Measurements from ENCODE around the gene NFXL1.

NFXL1 gene

DNA sequence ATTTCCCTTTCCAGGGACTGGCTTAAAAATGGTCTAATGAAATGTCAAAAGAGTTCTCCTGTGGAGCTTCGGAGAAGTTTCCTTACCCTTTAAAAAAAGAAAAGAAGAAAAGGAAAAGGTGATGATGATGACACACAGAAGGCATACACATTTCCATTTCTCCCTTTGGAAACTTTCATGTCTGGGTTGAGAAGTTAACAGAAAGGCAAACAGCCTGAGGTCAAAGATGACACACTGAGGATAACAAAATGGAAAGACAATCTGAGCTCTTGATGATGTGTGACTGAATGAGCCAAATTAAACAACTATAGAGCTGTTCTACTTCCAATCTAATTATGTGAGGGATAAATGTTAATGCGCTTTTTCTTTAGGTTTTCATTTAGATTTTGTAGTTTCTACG, 32.2 kb downstream of the NFXL1 start:
- no peak for DNase-seq

DNA sequence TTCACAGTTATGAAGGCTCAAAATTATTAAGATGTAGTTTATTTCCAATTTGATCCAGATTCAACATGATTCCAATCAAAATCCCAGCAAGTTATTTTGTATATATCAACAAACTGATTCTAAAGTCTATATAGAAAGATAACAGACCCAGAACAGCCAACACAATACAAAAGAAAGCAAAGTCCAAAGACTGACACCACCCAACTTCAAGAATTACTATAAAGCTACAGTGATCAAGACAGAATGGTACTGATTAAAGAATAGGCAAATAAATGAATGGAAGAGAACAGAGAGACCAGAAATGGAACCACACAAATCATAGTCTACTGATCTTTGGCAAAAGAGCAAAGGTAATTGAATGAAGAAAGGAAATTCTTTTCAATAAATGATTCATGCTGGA, 34.9 kb downstream of the NFXL1 start:
- DNase-seq: peak in 1 of 2 experiments; percentile 31

DNA sequence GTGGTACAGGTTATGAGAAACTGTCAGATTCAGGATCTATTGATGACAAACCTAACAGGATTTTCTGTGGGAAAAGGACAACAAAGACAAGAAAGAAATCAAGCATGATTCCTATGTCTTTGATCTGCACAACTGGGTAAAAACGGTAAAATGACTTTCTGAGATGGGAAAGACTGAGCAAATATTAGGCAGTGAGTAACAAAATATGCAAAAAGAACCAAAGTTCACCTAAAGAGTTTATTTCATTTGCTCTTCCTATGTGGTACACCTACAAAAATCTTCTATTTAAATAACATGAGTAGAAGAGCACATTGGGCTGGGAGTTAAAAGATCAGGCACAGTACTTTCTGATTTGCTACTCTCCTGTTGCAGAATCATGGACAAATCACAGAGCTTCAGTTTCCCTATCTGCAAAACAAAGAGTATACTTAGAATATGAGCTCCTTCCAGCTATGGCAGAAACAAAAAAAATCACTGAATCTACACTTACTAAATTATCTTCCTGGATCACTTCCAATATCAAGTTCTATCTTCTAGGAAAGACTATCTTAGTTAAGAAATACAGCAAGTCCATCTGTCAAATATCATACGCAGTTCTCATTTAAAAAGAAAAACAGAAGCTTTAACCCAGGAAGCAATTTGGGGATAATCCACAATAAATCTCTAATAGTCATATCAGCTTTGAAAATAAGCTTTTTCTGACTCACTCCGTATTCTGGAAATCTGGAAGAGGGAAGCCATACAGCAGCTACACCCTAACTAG, 37.4 kb downstream of the NFXL1 start:
- no peak for DNase-seq

GRCh38 chr4:47876310-47876709, 38.1 kb downstream of the NFXL1 start:
- DNase-seq: no peak

DNA sequence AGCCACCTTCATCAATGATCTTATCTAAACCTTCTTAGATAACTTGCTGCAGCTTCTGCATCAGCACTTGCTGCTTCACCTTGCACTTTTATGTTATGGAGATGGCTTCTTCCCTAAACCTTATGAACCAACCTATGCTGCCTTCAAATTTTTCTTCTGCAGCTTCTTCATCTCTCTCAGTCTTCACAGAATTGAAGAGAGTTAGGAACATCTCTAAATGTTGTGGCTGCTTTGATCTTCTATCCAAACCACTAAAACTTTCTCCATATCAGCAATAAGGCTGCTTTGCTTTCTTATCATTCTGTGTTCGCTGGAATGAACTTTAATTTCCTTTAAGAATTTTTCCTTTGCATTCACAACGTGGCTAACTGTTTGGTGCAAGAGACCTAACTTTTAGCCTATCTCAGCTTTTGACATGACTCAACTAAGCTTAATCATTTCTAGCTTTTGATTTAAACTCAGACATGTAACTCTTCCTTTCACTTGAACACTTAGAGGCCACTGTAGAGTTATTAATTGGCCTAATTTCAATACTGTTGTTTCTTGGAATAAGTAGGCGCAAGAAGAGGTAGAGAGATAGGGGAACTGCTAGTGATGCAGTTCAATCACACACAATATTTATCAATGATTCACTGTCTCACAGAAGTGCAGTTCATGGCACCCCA, 40.4 kb downstream of the NFXL1 start:
- DNase-seq: no peak

DNA sequence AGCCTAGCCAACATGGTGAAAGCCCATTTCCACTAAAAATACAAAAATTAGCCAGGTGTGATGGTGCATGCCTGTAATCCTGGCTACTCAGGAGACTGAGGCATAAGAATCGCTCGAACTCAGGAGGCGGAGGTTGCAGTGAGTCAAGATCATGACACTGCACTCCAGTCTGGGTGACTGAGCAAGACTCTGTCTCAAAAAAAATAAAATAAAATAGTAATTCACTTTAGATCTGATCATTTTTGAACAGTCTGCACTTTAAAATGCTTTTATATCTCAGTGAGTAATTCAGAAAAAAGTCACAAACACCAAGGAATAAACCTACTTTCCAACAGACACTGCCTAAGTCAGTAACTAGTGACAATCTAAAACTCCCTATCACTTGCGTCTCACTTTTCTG, 50.9 kb downstream of the NFXL1 start:
- DNase-seq: no peak

GRCh38 chr4:47862297-47862696, 52.1 kb downstream of the NFXL1 start:
- no peak for DNase-seq

DNA sequence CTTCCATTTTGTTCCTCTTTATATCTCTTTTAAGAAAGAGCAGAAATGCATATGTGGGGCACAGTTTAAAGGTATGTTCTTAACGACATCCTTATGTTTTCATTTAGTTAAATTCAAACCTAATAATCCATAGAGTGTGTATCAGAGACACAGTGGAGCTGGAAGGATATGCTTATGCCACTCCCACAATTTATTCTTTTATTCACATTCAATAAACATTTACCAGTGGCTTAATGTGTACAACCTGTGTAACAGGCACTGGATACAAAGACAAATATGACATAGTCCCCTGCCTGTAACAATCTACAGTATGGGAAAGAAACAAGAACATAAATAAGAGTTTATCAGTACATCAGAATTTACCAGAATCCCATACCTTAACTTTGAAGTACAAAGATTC, 54.1 kb downstream of the NFXL1 start:
- no peak for DNase-seq

DNA sequence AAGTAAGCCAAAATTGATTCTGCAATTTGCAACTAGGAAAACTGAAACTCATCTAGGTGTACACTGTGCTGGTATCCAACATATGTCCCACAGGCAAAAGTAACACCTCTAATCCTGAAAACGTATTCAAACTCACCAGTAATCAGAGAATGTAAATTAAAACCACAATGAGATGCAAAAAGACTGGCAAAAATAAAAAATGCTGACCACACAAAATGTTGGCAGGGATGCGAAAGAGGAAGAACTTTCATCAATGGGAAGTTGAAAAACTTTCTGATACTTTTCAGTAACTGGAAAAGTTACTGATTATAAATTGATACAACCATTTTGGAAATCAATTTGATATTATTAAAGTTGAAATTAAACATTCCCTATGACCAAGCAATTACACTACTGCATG, 56.4 kb downstream of the NFXL1 start:
- DNase-seq: no peak

- DNase-seq: no peak
Observed at GRCh38 chr4:47856713-47857112, 57.7 kb downstream of the NFXL1 start.

GRCh38 chr4:47855350-47855749, 59.0 kb downstream of the NFXL1 start:
- no peak for DNase-seq

DNA sequence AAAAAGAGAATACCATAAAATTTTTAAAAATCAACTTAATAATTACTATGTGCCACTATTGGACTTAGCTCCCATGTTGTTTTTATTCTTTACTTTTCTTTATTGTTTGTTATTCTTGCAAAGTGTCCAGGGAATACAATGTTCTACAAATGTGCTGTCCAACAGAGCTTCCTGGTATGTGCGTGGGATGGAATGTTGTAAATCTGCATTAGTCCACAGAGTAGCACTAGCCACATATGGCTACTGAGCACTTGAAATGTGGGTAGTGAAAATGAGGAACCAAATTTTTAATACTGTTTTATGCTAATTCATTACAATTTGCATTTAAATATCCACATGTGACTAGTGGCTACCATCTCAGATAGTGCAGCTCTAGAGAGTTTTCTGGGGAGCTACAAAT, 62.2 kb downstream of the NFXL1 start:
- DNase-seq: no peak

- no peak for DNase-seq
Observed at GRCh38 chr4:47849466-47849865, 64.9 kb downstream of the NFXL1 start.

- DNase-seq: no peak
Observed at GRCh38 chr4:47848041-47848440, 66.3 kb downstream of the NFXL1 start.

DNA sequence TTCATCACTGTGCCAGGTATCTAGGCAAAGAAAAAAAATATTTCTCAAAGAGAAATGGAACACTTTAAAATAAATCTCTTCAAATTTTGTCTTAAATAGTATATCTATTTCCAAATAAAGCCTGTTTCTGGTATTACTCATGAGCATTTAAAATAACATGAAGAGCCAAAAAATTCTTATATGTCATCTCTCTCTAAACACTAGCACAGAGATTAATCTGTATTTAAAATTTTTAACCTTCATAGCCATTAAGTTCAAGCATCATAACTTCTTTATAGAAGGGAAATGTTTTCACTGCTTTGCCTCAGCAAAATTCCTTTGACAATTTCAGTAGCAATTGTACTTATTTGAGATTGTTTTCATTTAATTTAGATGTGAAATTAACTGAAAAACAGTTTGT, 71.4 kb downstream of the NFXL1 start:
- no peak for DNase-seq

- no peak for DNase-seq
Observed at GRCh38 chr4:47840291-47840690, 74.1 kb downstream of the NFXL1 start.

- peak in 1 of 2 experiments; percentile 3 for DNase-seq
Observed at GRCh38 chr4:47839259-47839658, 75.1 kb downstream of the NFXL1 start.

- DNase-seq: no peak
Observed at GRCh38 chr4:47838445-47838844, 75.9 kb downstream of the NFXL1 start.

DNA sequence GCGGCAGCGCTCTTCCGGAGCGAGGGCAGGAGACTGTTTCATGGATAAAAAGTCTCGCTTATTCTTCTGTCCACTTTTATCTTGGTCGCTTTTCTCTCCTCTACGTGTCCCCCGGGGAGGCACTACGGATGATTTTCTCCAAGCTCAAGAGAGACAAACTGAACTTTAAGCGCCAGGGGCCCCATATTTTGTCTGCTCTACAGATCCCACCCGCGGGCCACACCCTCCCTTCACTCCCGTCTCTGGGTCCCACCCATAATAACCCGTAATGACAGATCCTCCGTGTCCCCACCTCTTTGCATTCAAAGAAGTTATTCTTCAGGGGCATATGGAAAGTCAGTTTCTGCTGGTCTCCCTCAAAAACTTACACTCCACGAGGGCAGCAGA, 76.5 kb downstream of the NFXL1 start, which contains the start of gene CORIN:
TSS of gene CORIN (minus strand) at position 160 of the 387 bp plus-strand sequence. CDS start at position 42, 118 bp downstream.
- DNase-seq: no peak

GRCh38 chr4:47837094-47837907, 77.1 kb downstream of the NFXL1 start:
- DNase-seq: peak; percentile 8 to 13

GRCh38 chr4:47836641-47837093, 77.7 kb downstream of the NFXL1 start:
- peak; percentile 29 to 62 for DNase-seq

- DNase-seq: no peak
Observed at GRCh38 chr4:47835494-47835893, 78.9 kb downstream of the NFXL1 start.

- DNase-seq: no peak
Observed at GRCh38 chr4:47831026-47831679, 83.2 kb downstream of the NFXL1 start.
